Cardiac muscle cell (in vitro differentiated cells and primary cell): ENCODE measurements around the gene PIGC. TPM values are rescaled to one million over a fixed set of nuclear protein-coding genes. Genes with fewer than 3 reads are reported as not detected.

Experiments used
- DNase-seq, 2 donors: peaks; one replicate each; pipeline versions ENCODE4 v3.0.0 to v3.0.0-alpha.2; 2010 to 2017; ENCODE audit warnings: low read depth in 1 of 2, low spot score in 1 of 2
- H3K27ac ChIP-seq: fragments of 200-600 bp; sonication (generic); 2 replicates; pipeline ENCODE4 v1.5.1; 2016
- H3K27me3 ChIP-seq: fragments of 200-600 bp; sonication (generic); 2 replicates; pipeline ENCODE4 v1.6.0; 2016; ENCODE audit warnings: control low read depth
- H3K36me3 ChIP-seq: fragments of 200-600 bp; sonication (generic); 2 replicates; pipeline ENCODE4 v1.5.1; 2016; ENCODE audit warnings: control low read depth
- H3K4me1 ChIP-seq: fragments of 200-600 bp; sonication (generic); 2 replicates; pipeline ENCODE4 v1.8.1; 2017; ENCODE audit warnings: low read depth, mild to moderate bottlenecking, mixed run types
- H3K4me3 ChIP-seq: fragments of 200-600 bp; sonication (generic); 2 replicates; pipeline ENCODE4 v1.5.1; 2016; ENCODE audit warnings: mild to moderate bottlenecking
- H3K9me3 ChIP-seq: fragments of 200-600 bp; sonication (generic); 2 replicates; pipeline ENCODE4 v1.5.1; 2017; ENCODE audit warnings: low read depth, mild to moderate bottlenecking, control low read depth
- polyA plus RNA-seq: library from polyadenylated mRNA; unstranded; fragments of >200 nt; fragmentation: Nextera tagmentation; extraction: Ambion mirVana; gene quantifications from 2 replicates; pipeline ENCODE4 v1.2.1, GENCODE V29; 2016
- total RNA-seq: library from RNA; depleted of rRNA; stranded (reverse); fragments of >200 nt; gene quantifications from 2 replicates; pipeline ENCODE4 v1.2.3, GENCODE V29; 2016
- TF ChIP-seq, protein P1 (sequence below): IDR thresholded peaks from 2 replicates; pipeline ENCODE4 v1.5.1; 2012; ENCODE audit warnings: low read depth, mild to moderate bottlenecking, low read length

PIGC gene
- total RNA-seq: 10.9 and 14.0 TPM in 2 replicates
- 29.1 and 35.1 TPM in 2 replicates for polyA plus RNA-seq

DNA sequence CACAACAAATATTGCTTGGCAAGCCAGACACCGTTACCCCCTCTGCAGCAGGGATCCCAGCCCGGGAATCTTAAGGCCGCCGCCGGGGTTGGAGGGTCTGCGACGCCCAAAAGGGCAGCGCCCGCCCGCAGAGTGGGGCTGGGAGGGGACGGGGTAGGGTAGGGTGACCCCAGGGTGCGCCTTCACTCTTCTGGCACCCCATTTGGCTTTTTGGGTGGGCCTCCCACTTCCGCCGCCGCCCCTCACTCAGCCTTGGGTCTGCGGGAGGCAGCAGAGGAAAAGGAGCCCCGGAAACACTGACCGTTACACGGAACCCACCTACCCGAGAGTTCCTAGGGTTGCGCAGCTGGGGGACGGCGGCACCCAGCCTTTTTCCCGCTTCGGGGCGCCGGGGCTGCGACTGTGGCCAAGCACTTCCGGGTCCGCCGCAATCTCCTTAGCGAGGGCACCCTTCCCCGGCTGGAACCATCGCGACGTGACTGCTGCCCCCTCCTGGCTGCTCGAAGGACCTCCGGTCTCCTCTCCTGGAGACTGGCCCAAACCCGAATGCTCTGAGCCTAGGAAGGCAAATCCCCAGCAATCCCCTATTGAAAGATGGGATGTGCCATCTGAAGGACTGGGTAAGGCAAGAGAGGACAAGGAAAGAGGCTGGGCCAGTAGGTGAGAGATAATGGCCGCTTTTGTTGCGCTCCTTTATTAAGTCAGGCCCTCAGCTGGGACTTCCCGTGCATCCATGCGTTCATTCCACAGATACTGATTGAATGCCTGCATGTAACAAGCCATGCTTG is at the start of gene PIGC:
PIGC (minus strand) TSS at position 404 of the 788 bp plus-strand sequence. CDS start 1,447 bp downstream, outside the sequence.
- Histone ChIP-seq H3K36me3 (no peaks in the 10 kb centered on the region), H3K27me3 (no peaks in the 10 kb centered on the region), H3K9me3 (no peaks in the 10 kb centered on the region), H3K4me3 (peak within 1 kb of the TSS; percentile 90), H3K27ac (peak within 1 kb of the TSS; percentile 69), H3K4me1 (peaks cover 6% of the 10 kb centered on the region)
- peak; percentile 91 to 93 for DNase-seq
- TF ChIP-seq, protein P1, sequence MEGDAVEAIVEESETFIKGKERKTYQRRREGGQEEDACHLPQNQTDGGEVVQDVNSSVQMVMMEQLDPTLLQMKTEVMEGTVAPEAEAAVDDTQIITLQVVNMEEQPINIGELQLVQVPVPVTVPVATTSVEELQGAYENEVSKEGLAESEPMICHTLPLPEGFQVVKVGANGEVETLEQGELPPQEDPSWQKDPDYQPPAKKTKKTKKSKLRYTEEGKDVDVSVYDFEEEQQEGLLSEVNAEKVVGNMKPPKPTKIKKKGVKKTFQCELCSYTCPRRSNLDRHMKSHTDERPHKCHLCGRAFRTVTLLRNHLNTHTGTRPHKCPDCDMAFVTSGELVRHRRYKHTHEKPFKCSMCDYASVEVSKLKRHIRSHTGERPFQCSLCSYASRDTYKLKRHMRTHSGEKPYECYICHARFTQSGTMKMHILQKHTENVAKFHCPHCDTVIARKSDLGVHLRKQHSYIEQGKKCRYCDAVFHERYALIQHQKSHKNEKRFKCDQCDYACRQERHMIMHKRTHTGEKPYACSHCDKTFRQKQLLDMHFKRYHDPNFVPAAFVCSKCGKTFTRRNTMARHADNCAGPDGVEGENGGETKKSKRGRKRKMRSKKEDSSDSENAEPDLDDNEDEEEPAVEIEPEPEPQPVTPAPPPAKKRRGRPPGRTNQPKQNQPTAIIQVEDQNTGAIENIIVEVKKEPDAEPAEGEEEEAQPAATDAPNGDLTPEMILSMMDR: peak; percentile 93

DNA sequence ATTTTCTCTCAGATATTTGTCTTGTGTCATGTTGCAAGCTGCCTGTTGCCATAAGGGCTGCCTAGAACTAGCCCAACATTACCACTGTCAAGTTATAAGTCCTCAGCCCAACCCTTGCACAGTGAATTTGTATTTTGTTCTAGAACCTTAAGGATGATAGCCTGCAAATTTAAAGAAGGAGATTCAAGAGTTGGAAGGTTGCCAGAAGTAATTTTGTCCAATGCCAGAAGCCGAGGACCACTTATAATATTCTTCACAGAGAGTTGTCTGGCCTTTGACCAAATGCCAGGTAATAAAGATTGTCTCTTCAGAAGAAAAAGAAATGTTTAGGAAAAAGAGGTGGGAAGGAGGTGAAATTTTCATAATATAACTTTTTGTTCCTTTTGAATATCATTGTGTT is 48.6 kb upstream of the PIGC start:
- no peak for DNase-seq
- Histone ChIP-seq H3K4me3 (no peak overlapping the region), H3K36me3 (no peaks in the 10 kb centered on the region), H3K27ac (no peak overlapping the region), H3K27me3 (no peaks in the 10 kb centered on the region), H3K9me3 (no peaks in the 10 kb centered on the region), H3K4me1 (peaks cover 25% of the 10 kb centered on the region)
- TF ChIP-seq, protein P1: no peak

DNA sequence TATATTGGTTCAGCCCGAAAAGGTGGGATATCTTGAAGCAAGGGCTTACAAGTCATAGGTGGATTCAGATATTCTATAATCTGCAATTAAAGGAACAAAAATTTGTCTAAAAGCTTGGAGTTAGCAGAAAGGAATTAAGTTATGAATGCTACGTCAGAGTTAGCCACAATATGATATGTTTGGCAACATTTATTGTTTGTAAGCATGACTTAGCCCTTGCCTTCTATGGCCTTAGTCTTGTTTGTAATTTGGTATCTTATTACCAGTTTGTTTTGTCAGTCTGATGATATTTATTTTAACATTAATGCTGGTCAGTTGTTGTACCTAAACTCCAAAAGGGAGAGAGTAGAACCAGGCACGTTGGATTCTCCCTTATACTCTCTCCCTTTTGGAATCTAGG is 46.0 kb upstream of the PIGC start:
- H3K9me3 ChIP-seq: no peaks in the 10 kb centered on the region
- peak in 1 of 2 donors; percentile 8 for DNase-seq
- H3K27ac ChIP-seq: no peak overlapping the region
- no peaks in the 10 kb centered on the region for H3K27me3 ChIP-seq
- H3K4me3 ChIP-seq: no peak overlapping the region
- TF ChIP-seq, protein P1: no peak
- no peaks in the 10 kb centered on the region for H3K36me3 ChIP-seq
- H3K4me1 ChIP-seq: peaks cover 19% of the 10 kb centered on the region

DNA sequence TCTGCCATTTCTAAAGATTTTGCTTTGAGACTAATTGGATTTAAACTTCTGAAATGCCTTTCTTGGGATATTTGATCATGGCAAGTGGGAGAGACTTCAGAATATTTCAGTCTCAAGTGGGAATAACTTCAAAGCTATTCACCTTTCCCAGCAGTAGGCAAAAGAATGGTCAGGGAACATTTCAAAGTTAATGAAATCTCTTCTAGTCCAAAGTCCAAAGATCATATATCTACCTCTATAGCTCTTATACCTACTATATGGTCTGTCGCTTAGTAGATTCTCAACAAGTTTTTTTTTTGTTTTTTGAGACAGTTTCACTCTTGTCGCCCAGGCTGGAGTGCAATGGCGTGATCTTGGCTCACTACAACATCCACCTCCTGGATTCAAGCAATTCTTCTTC is 44.5 kb upstream of the PIGC start:
- TF ChIP-seq, protein P1: no peak
- no peak overlapping the region for H3K27ac ChIP-seq
- H3K9me3 ChIP-seq: no peaks in the 10 kb centered on the region
- no peaks in the 10 kb centered on the region for H3K36me3 ChIP-seq
- H3K27me3 ChIP-seq: no peaks in the 10 kb centered on the region
- no peak for DNase-seq
- H3K4me3 ChIP-seq: no peak overlapping the region
- peaks cover 10% of the 10 kb centered on the region for H3K4me1 ChIP-seq

DNA sequence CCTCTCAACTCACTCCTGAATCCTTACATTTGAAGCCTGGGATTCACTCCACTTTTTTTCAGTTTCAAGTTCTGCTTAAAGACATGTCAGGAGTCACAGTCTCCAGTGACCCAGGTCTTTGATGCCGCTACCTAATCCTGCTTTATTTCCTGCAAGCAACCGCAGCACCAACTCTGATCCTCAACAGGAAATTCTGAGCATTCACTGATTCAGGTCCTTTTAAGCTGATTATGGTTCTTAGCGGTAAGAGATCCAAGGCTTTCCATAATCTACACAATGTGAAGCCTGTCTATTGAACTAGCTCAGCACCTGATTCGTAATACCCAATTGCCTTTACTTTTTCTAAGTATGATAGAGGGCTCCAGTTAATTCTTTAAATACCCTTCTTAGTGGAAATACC is 43.7 kb upstream of the PIGC start:
- Histone ChIP-seq H3K27ac (no peak overlapping the region), H3K27me3 (no peaks in the 10 kb centered on the region), H3K4me1 (peaks cover 10% of the 10 kb centered on the region), H3K4me3 (no peak overlapping the region), H3K9me3 (no peaks in the 10 kb centered on the region), H3K36me3 (no peaks in the 10 kb centered on the region)
- no peak for DNase-seq
- TF ChIP-seq, protein P1: no peak
